A549 (cell line): Measurements from ENCODE around the gene LSM12. TPM values are rescaled to one million over a fixed set of nuclear protein-coding genes. Genes with fewer than 3 reads are reported as not detected.

Source experiments
- ATAC-seq, 2 experiments: fragments of 200-7000 bp in 1 of 2; fragments of >200 bp in 1 of 2; cut with Nextera tagmentation in 1 of 2; cut with Tn5 transposase in 1 of 2; 3 replicates each; pipeline versions ENCODE4 v1.8.0 to v1.9.1; 2018 to 2020; ENCODE audit warnings: mild to moderate bottlenecking in 1 of 2, moderate library complexity in 1 of 2
- CTCF ChIA-PET: fragments of 300-600 bp; sonication (Branson Sonifier 250); formaldehyde crosslinking; extraction: SDS; loops from one replicate; lab custom pipeline; 2021; ENCODE audit warnings: antibody characterized with exemption, inconsistent platforms; lab: Yijun Ruan, JAX
- POLR2A ChIA-PET: fragments of 350-600 bp; formaldehyde crosslinking; extraction: SDS; loops from one replicate; lab custom pipeline; 2021; ENCODE audit warnings: antibody characterized with exemption, inconsistent platforms; lab: Yijun Ruan, JAX
- DNase-seq, 2 experiments: peaks; one replicate each; pipeline versions ENCODE4 v3.0.0 to v3.0.0-alpha.2; 2011 to 2016; ENCODE audit warnings: low read depth in 1 of 2, low spot score in 1 of 2
- FAIRE-seq: peaks from 2 replicates; lab custom pipeline; 2011; peaks lifted over from hg19 to GRCh38; lab: Jason Lieb, UNC
- H3K27ac ChIP-seq, 2 experiments: fragments of >200 bp; sonication (Bioruptor Twin); formaldehyde crosslinking; 3 replicates each; pipeline ENCODE4 v1.5.1; 2016 to 2017
- H3K4me1 ChIP-seq: fragments of >200 bp; sonication (Bioruptor Twin); formaldehyde crosslinking; 3 replicates; pipeline ENCODE4 v1.6.1; 2016
- H3K4me2 ChIP-seq: fragments of >200 bp; sonication (Bioruptor Twin); formaldehyde crosslinking; 3 replicates; pipeline ENCODE4 v1.6.1; 2016
- H3K4me3 ChIP-seq: fragments of >200 bp; sonication (Bioruptor Twin); formaldehyde crosslinking; 3 replicates; pipeline ENCODE4 v1.5.1; 2016
- H3K9me3 ChIP-seq: fragments of >200 bp; sonication (Bioruptor Twin); formaldehyde crosslinking; 3 replicates; pipeline ENCODE4 v1.6.1; 2016
- CBX2 ChIP-seq: fragments of 200-600 bp; sonication (generic); IDR thresholded peaks from 2 replicates; pipeline ENCODE4 v1.6.1; 2016; ENCODE audit warnings: low read depth, mild to moderate bottlenecking, borderline replicate concordance
- E2F6 ChIP-seq: IDR thresholded peaks from 2 replicates; pipeline ENCODE4 v1.6.1; 2012; ENCODE audit warnings: low read depth, borderline replicate concordance
- EHMT2 ChIP-seq: fragments of 200-600 bp; sonication (generic); IDR thresholded peaks from 2 replicates; pipeline ENCODE4 v1.6.1; 2016; ENCODE audit warnings: antibody characterized with exemption, low read depth, mild to moderate bottlenecking, moderate library complexity
- ESRRA ChIP-seq: fragments of 150-350 bp; IDR thresholded peaks from 2 replicates; pipeline ENCODE4 v1.6.1; 2014; ENCODE audit warnings: mild to moderate bottlenecking, low read length, borderline replicate concordance
- FOXS1 ChIP-seq: fragments of 250-450 bp; sonication (Bioruptor Pico); IDR thresholded peaks from 2 replicates; pipeline ENCODE4 v1.5.0; 2020; ENCODE audit warnings: mild to moderate bottlenecking, moderate library complexity
- GATA3 ChIP-seq: IDR thresholded peaks from 2 replicates; pipeline ENCODE4 v1.6.1; 2012; ENCODE audit warnings: borderline replicate concordance
- HEYL ChIP-seq: fragments of 250-450 bp; sonication (Bioruptor Pico); IDR thresholded peaks from 2 replicates; pipeline ENCODE4 v1.8.0; 2021; ENCODE audit warnings: mild to moderate bottlenecking, moderate library complexity
- HOXB13 ChIP-seq: fragments of 250-450 bp; sonication (Bioruptor Pico); IDR thresholded peaks from 2 replicates; pipeline ENCODE4 v1.5.0; 2020; ENCODE audit warnings: low read depth, mild to moderate bottlenecking, moderate library complexity
- JUNB ChIP-seq: fragments of >200 bp; sonication (Bioruptor Twin); formaldehyde crosslinking; IDR thresholded peaks from 2 replicates; pipeline ENCODE4 v1.6.1; 2016
- KDM1A ChIP-seq: fragments of 200-600 bp; sonication (generic); IDR thresholded peaks from 2 replicates; pipeline ENCODE4 v1.6.1; 2016; ENCODE audit warnings: low read depth, mild to moderate bottlenecking
- NPAS2 ChIP-seq: fragments of 250-450 bp; sonication (Bioruptor Pico); IDR thresholded peaks from 2 replicates; pipeline ENCODE4 v1.8.0; 2022; ENCODE audit warnings: mild to moderate bottlenecking, moderate library complexity, borderline replicate concordance
- NR3C1 ChIP-seq: fragments of >200 bp; sonication (Bioruptor Twin); formaldehyde crosslinking; IDR thresholded peaks from 3 replicates; pipeline ENCODE4 v1.6.1; 2017
- PHF8 ChIP-seq: fragments of 200-600 bp; sonication (generic); IDR thresholded peaks from 2 replicates; pipeline ENCODE4 v1.6.1; 2016; ENCODE audit warnings: low read depth, mild to moderate bottlenecking, antibody characterized with exemption, moderate library complexity, borderline replicate concordance
- POLR2AphosphoS2 ChIP-seq: conservative IDR thresholded peaks from 2 replicates; pipeline ENCODE4 v1.6.1; 2012; ENCODE audit warnings: low read length, improper control_type of control experiment, inconsistent platforms
- SMC3 ChIP-seq: fragments of >200 bp; sonication (Bioruptor Twin); formaldehyde crosslinking; IDR thresholded peaks from 3 replicates; pipeline ENCODE4 v1.6.1; 2018; ENCODE audit warnings: inconsistent platforms
- SREBF2 ChIP-seq: fragments of 450-650 bp; IDR thresholded peaks from 2 replicates; pipeline ENCODE4 v1.6.1; 2014; ENCODE audit warnings: mild to moderate bottlenecking, moderate library complexity
- TFCP2L1 ChIP-seq: fragments of 250-450 bp; sonication (Bioruptor Pico); IDR thresholded peaks from 2 replicates; pipeline ENCODE4 v1.5.0; 2021; ENCODE audit warnings: mild to moderate bottlenecking
- TP53 ChIP-seq: fragments of 250-450 bp; sonication (Bioruptor Pico); IDR thresholded peaks from 2 replicates; pipeline ENCODE4 v1.5.0; 2021; ENCODE audit warnings: mild to moderate bottlenecking, moderate library complexity
- ZSCAN20 ChIP-seq: fragments of 250-450 bp; sonication (Bioruptor Pico); IDR thresholded peaks from 2 replicates; pipeline ENCODE4 v1.8.0; 2022; ENCODE audit warnings: mild to moderate bottlenecking, moderate library complexity
- WGBS: methylation state at CpG from one replicate; pipeline ENCODE4 v1.1.6; 2017; ENCODE audit errors: missing lambda C conversion rate; 5-methylcytosine and 5-hydroxymethylcytosine counted together
- polyA plus RNA-seq, 4 experiments: library from polyadenylated mRNA; depleted of rRNA in 3 of 4; stranded (reverse); fragments of >200 nt; fragmentation: RNase III in 1 of 4; extraction: RNeasy Plus Mini Kit Qiagen cat#74134 plus additional on column Dnase treatment in 1 of 4; gene quantifications; 2 replicates in 3 of 4; 3 replicates in 1 of 4; pipeline ENCODE4 v1.2.3, GENCODE V29; 2011 to 2017
- TF ChIP-seq, protein P1 (sequence below): fragments of >200 bp; sonication (Bioruptor Twin); formaldehyde crosslinking; IDR thresholded peaks from 3 replicates; pipeline ENCODE4 v1.6.1; 2016

LSM12 gene
- polyA plus RNA-seq, 2 of the 4 experiments (the other 2 are of a cell fraction), result 43.9 to 75.0 TPM

DNA sequence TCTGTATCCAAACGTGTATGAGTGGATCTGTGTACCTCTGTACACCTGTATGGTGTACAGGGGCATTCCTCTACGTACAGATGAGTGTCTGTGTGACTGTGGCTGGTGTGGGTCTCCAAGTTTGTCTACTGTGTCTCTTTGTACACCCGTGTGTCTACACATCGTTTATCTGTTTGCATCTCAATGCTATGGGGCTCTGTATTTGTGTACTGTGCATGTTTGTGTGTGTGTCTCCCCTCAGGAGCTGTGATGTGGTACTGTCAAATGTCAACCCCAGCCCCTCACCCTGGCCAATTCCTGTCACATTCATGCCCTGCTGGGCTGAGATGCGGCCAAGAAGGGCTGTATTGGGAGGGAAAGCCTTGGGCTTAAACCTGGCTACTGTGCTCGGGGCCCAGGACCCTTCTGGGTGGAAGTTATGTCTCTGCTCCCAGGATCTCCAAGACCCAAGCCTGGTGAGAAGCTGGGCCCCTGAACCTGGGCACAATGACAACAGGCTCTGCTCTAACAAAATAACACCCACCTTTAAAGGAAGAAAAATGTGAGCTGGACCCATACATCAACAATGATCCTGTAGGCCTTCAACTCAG, 65.5 kb downstream of the LSM12 start:
- TF ChIP-seq CBX2, result no peak
- TF ChIP-seq GATA3, result no peak
- no peak for TF ChIP-seq KDM1A
- no peak for TF ChIP-seq SMC3
- no peak for TF ChIP-seq HEYL (CRISPR knock-in tag)
- TF ChIP-seq JUNB, result no peak
- no peak for TF ChIP-seq PHF8
- no peak for TF ChIP-seq ZSCAN20
- no peak for TF ChIP-seq TFCP2L1
- TF ChIP-seq, protein P1, sequence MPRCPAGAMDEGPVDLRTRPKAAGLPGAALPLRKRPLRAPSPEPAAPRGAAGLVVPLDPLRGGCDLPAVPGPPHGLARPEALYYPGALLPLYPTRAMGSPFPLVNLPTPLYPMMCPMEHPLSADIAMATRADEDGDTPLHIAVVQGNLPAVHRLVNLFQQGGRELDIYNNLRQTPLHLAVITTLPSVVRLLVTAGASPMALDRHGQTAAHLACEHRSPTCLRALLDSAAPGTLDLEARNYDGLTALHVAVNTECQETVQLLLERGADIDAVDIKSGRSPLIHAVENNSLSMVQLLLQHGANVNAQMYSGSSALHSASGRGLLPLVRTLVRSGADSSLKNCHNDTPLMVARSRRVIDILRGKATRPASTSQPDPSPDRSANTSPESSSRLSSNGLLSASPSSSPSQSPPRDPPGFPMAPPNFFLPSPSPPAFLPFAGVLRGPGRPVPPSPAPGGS, result no peak
- no peak for TF ChIP-seq HOXB13 (CRISPR knock-in tag)
- no peak for TF ChIP-seq FOXS1 (CRISPR knock-in tag)
- TF ChIP-seq EHMT2, result no peak
- no peak for TF ChIP-seq NPAS2 (CRISPR knock-in tag)
- no peak for TF ChIP-seq NR3C1
- 65% methylated on average over 5 of the region's 6 CpGs for WGBS
- H3K9me3 ChIP-seq, result no peaks in the 10 kb centered on the region
- no peak overlapping the region for H3K27ac ChIP-seq
- ATAC-seq (no peak), DNase-seq (no peak), FAIRE-seq (no peak)
- ChIA-PET CTCF (interaction anchor here (0.5 to 24.9 kb wide), 7 partner anchors 15 to 154 kb away, joined by 3 to 657 read pairs (median 5); partner anchors contain the start of genes CD300LG, PPY and PYY), POLR2A (no interaction called here)
- H3K4me3 ChIP-seq, result no peak overlapping the region
- peaks cover 7% of the 10 kb centered on the region; the same call in 1 of the 3 replicates for H3K4me1 ChIP-seq
- no peak overlapping the region for H3K4me2 ChIP-seq

DNA sequence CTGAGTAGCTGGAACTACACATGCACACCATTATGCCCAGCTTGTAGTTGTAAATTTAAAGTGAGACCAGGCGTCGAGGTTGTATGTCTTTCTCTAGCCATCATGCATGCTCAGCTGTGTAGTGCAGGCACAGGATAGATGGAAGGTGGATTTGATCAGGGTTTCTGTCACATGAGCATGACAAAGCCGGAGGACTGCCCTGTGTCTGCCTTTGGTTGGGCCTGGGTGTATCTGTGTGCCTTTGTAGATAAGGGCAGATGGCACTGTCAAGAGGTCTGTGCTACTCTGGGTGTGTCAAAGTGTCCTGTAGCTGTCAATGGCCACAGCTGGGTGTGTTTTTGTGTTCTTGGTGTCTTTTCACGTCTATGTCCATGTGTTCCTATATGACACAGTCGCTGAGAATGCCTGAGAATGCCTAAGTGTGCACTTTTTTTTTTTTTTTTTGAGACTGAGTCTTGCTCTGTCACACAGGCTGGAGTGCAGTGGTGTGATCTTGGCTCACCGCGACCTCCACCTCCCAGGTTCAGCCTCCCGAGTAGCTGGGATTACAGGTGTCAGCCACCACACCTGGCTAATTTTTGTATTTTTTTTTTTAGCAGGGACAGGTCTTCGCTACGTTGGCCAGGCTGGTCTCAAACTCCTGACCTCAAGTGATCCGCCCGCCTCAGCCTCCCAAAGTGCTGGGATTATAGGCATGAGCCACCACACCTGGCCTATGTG, 66.2 kb downstream of the LSM12 start:
- DNase-seq (no peak), FAIRE-seq (no peak), ATAC-seq (peak in 1 of 2 experiments; percentile 7; a peak in 1 of 6 replicates)
- H3K4me2 ChIP-seq, result no peak overlapping the region
- no peak overlapping the region for H3K4me3 ChIP-seq
- ChIA-PET CTCF (interaction anchor here (0.5 to 24.9 kb wide), 7 partner anchors 9 to 154 kb away, joined by 3 to 657 read pairs (median 4); partner anchors contain the start of genes CD300LG, PPY and PYY), POLR2A (no interaction called here)
- H3K27ac ChIP-seq, result no peak overlapping the region
- no peak for TF ChIP-seq E2F6
- no peak for TF ChIP-seq HOXB13 (CRISPR knock-in tag)
- TF ChIP-seq TP53, result no peak
- no peak for TF ChIP-seq SREBF2
- peaks cover 7% of the 10 kb centered on the region; the same call in 1 of the 3 replicates for H3K4me1 ChIP-seq
- no peaks in the 10 kb centered on the region for H3K9me3 ChIP-seq
- WGBS, result 83% methylated on average over 12 of the region's 12 CpGs

DNA sequence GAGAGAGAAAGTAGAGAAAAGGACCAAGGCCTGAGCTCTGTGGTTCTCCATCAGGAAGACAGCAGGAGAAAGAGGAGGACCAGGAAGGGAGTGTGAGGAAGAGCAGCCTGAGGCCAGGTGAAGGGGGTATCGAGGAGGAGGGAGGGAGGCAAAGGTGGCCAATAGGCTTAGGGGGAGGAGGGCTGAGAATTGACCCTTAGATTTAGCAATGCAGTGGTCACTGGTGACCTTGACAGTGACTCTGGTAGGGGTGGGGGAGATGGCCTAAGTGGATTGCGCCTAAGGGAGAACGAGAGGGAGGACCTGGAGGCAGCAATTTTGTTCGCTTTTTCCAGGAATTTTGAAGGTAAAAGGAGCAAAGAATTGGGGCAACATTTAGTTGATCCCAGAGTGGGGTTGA, 67.4 kb downstream of the LSM12 start:
- ChIA-PET CTCF (interaction anchor here (0.9 to 24.9 kb wide), 8 partner anchors 9 to 157 kb away, joined by 3 to 657 read pairs (median 8); partner anchors contain the start of genes PPY and PYY), POLR2A (interaction anchor here (0.7 kb wide), 1 partner anchor 58 kb away, joined by 5 read pairs; no protein-coding TSS in a partner anchor)
- Histone ChIP-seq H3K4me3 (no peak overlapping the region), H3K9me3 (no peaks in the 10 kb centered on the region), H3K4me1 (peaks cover 10% of the 10 kb centered on the region; the same call in 1 of the 3 replicates), H3K27ac (no peak overlapping the region), H3K4me2 (no peak overlapping the region)
- DNase-seq, result no peak
- WGBS, result 74% methylated on average over 4 of the region's 4 CpGs
- no peak for ATAC-seq
- TF ChIP-seq POLR2AphosphoS2, result no peak
- TF ChIP-seq ESRRA, result no peak
- FAIRE-seq, result no peak
